Measurements from ENCODE around the gene EMC7. TPM values are rescaled to one million over a fixed set of nuclear protein-coding genes. Genes with fewer than 3 reads are reported as not detected.

The EMC7 gene
- total and polyA plus RNA-seq, 2 of the 13 experiments (the other 11 are each of a cell fraction or from before 2014, with no cell fraction given): 46.8 to 113 TPM

- TF ChIP-seq UBTF (CRISPR knock-in tag; IDR thresholded peaks at IDR 0.05): no peak
- TF ChIP-seq ZNF407 (CRISPR knock-in tag; IDR thresholded peaks at IDR 0.05; ENCODE audit: not compliant biosample characterization): no peak
- no peak for TF ChIP-seq HHEX (CRISPR knock-in tag; IDR thresholded peaks at IDR 0.05)
- no peak for TF ChIP-seq KLF12 (CRISPR knock-in tag; IDR thresholded peaks at IDR 0.05; ENCODE audit: borderline replicate concordance)
- no peak for TF ChIP-seq ZNF746 (CRISPR knock-in tag; IDR thresholded peaks at IDR 0.05)
- no peak for TF ChIP-seq ZNF329 (CRISPR knock-in tag; IDR thresholded peaks at IDR 0.05; ENCODE audit: low read depth)
- no peak for TF ChIP-seq NFYC (CRISPR knock-in tag; IDR thresholded peaks at IDR 0.05)
- TF ChIP-seq HNF1B (CRISPR knock-in tag; IDR thresholded peaks at IDR 0.05): no peak
- TF ChIP-seq ZNF619 (CRISPR knock-in tag; IDR thresholded peaks at IDR 0.05): no peak
- 0 out of 2 replicates have a peak, but pooled peaks have one; percentile 75 for TF ChIP-seq ZFP82 (CRISPR knock-in tag; IDR thresholded peaks at IDR 0.05; ENCODE audit: borderline replicate concordance)
- TF ChIP-seq HOXA7 (CRISPR knock-in tag; IDR thresholded peaks at IDR 0.05): no peak
- TF ChIP-seq ZBTB8A (CRISPR knock-in tag; IDR thresholded peaks at IDR 0.05; ENCODE audit: borderline replicate concordance, low read depth): no peak
- TF ChIP-seq FOXA3 (CRISPR knock-in tag; IDR thresholded peaks at IDR 0.05): 0 out of 2 replicates have a peak, but pooled peaks have one; percentile 0
- no peak for TF ChIP-seq ZNF790 (CRISPR knock-in tag; IDR thresholded peaks at IDR 0.05; ENCODE audit: borderline replicate concordance)
- 0 out of 2 replicates have a peak, but pooled peaks have one; percentile 10 for TF ChIP-seq ZNF414 (CRISPR knock-in tag; IDR thresholded peaks at IDR 0.05)
- no peak for TF ChIP-seq SRSF1 (optimal IDR thresholded peaks at IDR 0.05; ENCODE audit: low read depth, low read length)
- no peak for TF ChIP-seq GATAD2A (CRISPR knock-in tag; IDR thresholded peaks at IDR 0.05)
These were observed 688 bp upstream of the EMC7 start (continued) for GRCh38 chr15:34102175-34102925.

All from HepG2 (cell line).